Neural cell (in vitro differentiated cells): ENCODE measurements around the gene PCDH9. TPM values are rescaled to one million over a fixed set of nuclear protein-coding genes. Genes with fewer than 3 reads are reported as not detected.

ENCODE experiments used
- H2AFZ ChIP-seq: fragments of 200-600, 300-800 bp; sonication (generic), shearing (Covaris generic); 2 replicates; pipeline ENCODE4 v1.6.0; 2014; ENCODE audit warnings: low read depth, mild to moderate bottlenecking, antibody characterized with exemption, low read length, moderate library complexity
- H3F3A ChIP-seq: fragments of 200-600 bp; shearing (Covaris generic); 2 replicates; pipeline ENCODE4 v1.6.1; 2016; ENCODE audit warnings: mild to moderate bottlenecking, moderate library complexity, mixed read lengths, antibody characterized with exemption, low read length; ENCODE audit not compliant: insufficient read depth, poor library complexity, severe bottlenecking
- H3K27ac ChIP-seq: fragments of 200-600, 300-800 bp; sonication (generic), shearing (Covaris generic); 2 replicates; pipeline ENCODE4 v1.5.1; 2014; ENCODE audit warnings: mild to moderate bottlenecking, low read length, moderate library complexity
- H3K27me3 ChIP-seq: fragments of 300-800, 200-600 bp; sonication (generic), shearing (Covaris generic); 2 replicates; pipeline ENCODE4 v1.6.0; 2014; ENCODE audit warnings: mild to moderate bottlenecking, low read depth, low read length, moderate library complexity; ENCODE audit not compliant: insufficient read depth
- H3K36me3 ChIP-seq: fragments of 300-800, 200-600 bp; sonication (generic), shearing (Covaris generic); 2 replicates; pipeline ENCODE4 v1.5.1; 2014; ENCODE audit warnings: mild to moderate bottlenecking, antibody characterized with exemption, low read length, moderate library complexity; ENCODE audit not compliant: insufficient read depth
- H3K4me2 ChIP-seq: fragments of 300-800, 200-600 bp; sonication (generic), shearing (Covaris generic); 2 replicates; pipeline ENCODE4 v1.6.0; 2014; ENCODE audit warnings: mild to moderate bottlenecking, low read length
- H3K4me3 ChIP-seq: fragments of 300-800, 200-600 bp; sonication (generic), shearing (Covaris generic); 2 replicates; pipeline ENCODE4 v1.5.1; 2014; ENCODE audit warnings: mild to moderate bottlenecking, low read length, moderate library complexity
- H3K79me2 ChIP-seq: fragments of 200-600 bp; shearing (Covaris generic); replicated peaks from 2 replicates; pipeline ENCODE4 v1.6.0; 2014; ENCODE audit warnings: mild to moderate bottlenecking, low read length, moderate library complexity; ENCODE audit not compliant: insufficient read depth
- H3K9ac ChIP-seq: fragments of 300-800, 200-600 bp; sonication (generic), shearing (Covaris generic); 2 replicates; pipeline ENCODE4 v1.6.1; 2016; ENCODE audit warnings: mild to moderate bottlenecking, low read length, mixed read lengths
- H3K9me2 ChIP-seq: fragments of 200-600 bp; shearing (Covaris generic); 2 replicates; pipeline ENCODE4 v1.6.1; 2016; ENCODE audit warnings: mild to moderate bottlenecking, low read length, mixed read lengths; ENCODE audit not compliant: insufficient read depth
- H3K9me3 ChIP-seq: fragments of 200-600, 300-800 bp; sonication (generic), shearing (Covaris generic); 2 replicates; pipeline ENCODE4 v1.6.1; 2016; ENCODE audit warnings: mild to moderate bottlenecking, mixed run types, low read length, moderate library complexity, mixed read lengths
- H4K20me1 ChIP-seq: fragments of 200-600 bp; shearing (Covaris generic); 2 replicates; pipeline ENCODE4 v1.6.1; 2016; ENCODE audit warnings: mild to moderate bottlenecking, mixed run types; ENCODE audit not compliant: insufficient read depth
- CTCF ChIP-seq: fragments of 450-650 bp; IDR thresholded peaks from 2 replicates; pipeline ENCODE4 v1.5.1; 2014; ENCODE audit warnings: antibody characterized with exemption, mild to moderate bottlenecking, moderate library complexity; ENCODE audit not compliant: poor library complexity, severe bottlenecking
- EP300 ChIP-seq: fragments of 450-650 bp; conservative IDR thresholded peaks from 2 replicates; pipeline ENCODE4 v1.6.1; 2014; ENCODE audit warnings: antibody characterized with exemption, mild to moderate bottlenecking, moderate library complexity; ENCODE audit not compliant: poor library complexity, severe bottlenecking
- EZH2 ChIP-seq: fragments of 200-600, 300-800 bp; shearing (Covaris generic), sonication (generic); IDR thresholded peaks from 2 replicates; pipeline ENCODE4 v1.6.1; 2014; ENCODE audit warnings: antibody characterized with exemption, low read length, borderline replicate concordance, mild to moderate bottlenecking; ENCODE audit not compliant: insufficient read depth, poor library complexity, severe bottlenecking
- MXI1 ChIP-seq: fragments of 450-650 bp; conservative IDR thresholded peaks from 2 replicates; pipeline ENCODE4 v1.6.1; 2014; ENCODE audit warnings: antibody characterized with exemption, mild to moderate bottlenecking; ENCODE audit not compliant: poor library complexity, severe bottlenecking
- POLR2AphosphoS5 ChIP-seq: IDR thresholded peaks from 2 replicates; pipeline ENCODE4 v1.6.1; 2012
- RAD21 ChIP-seq: fragments of 450-650 bp; conservative IDR thresholded peaks from 2 replicates; pipeline ENCODE4 v1.6.1; 2014; ENCODE audit warnings: antibody characterized with exemption, mild to moderate bottlenecking, moderate library complexity
- REST ChIP-seq: IDR thresholded peaks from 2 replicates; pipeline ENCODE4 v1.6.1; 2012; ENCODE audit warnings: borderline replicate concordance
- SMC3 ChIP-seq: fragments of 450-650 bp; conservative IDR thresholded peaks from 2 replicates; pipeline ENCODE4 v1.6.1; 2014; ENCODE audit warnings: antibody characterized with exemption, mild to moderate bottlenecking, moderate library complexity; ENCODE audit not compliant: poor library complexity
- TAF1 ChIP-seq: IDR thresholded peaks from 2 replicates; pipeline ENCODE4 v1.6.1; 2012; ENCODE audit warnings: low read depth
- polyA plus RNA-seq: library from polyadenylated mRNA; depleted of rRNA; stranded (reverse); fragments of >200 nt; gene quantifications from 2 replicates; pipeline ENCODE4 v1.2.3, GENCODE V29; 2014

The PCDH9 gene
- polyA plus RNA-seq, 1 donor from 2014 or later: 4.6 TPM

GRCh38 chr13:66341635-66342377, 888.3 kb downstream of the PCDH9 start:
- peaks cover 2% of the 10 kb centered on the region for H3F3A ChIP-seq
- H3K4me3 ChIP-seq: no peak overlapping the region
- no peak overlapping the region for H2AFZ ChIP-seq
- no peaks in the 10 kb centered on the region for H3K36me3 ChIP-seq
- TF ChIP-seq REST (no peak), SMC3 (no peak), MXI1 (no peak), RAD21 (no peak)
- H4K20me1 ChIP-seq: no peaks in the 10 kb centered on the region
- H3K27ac ChIP-seq: no peak overlapping the region
- no peaks in the 10 kb centered on the region for H3K9me3 ChIP-seq
- no peaks in the 10 kb centered on the region for H3K9me2 ChIP-seq
- H3K27me3 ChIP-seq: no peaks in the 10 kb centered on the region
- H3K79me2 ChIP-seq: no peaks in the 10 kb centered on the region
- no peak overlapping the region for H3K9ac ChIP-seq
- H3K4me2 ChIP-seq: no peak overlapping the region

GRCh38 chr13:66339214-66339613, 890.9 kb downstream of the PCDH9 start:
- no peak overlapping the region for H3K4me3 ChIP-seq
- H3K27me3 ChIP-seq: no peaks in the 10 kb centered on the region
- no peaks in the 10 kb centered on the region for H3F3A ChIP-seq
- H3K9ac ChIP-seq: no peak overlapping the region
- H3K9me2 ChIP-seq: no peaks in the 10 kb centered on the region
- no peaks in the 10 kb centered on the region for H3K9me3 ChIP-seq
- H3K27ac ChIP-seq: no peak overlapping the region
- H2AFZ ChIP-seq: no peak overlapping the region
- no peak for TF ChIP-seq EP300
- no peak for TF ChIP-seq TAF1
- TF ChIP-seq CTCF: no peak
- no peak for TF ChIP-seq RAD21
- no peak for TF ChIP-seq MXI1
- no peak for TF ChIP-seq POLR2AphosphoS5
- no peak for TF ChIP-seq EZH2
- no peak for TF ChIP-seq REST
- TF ChIP-seq SMC3: no peak
- no peaks in the 10 kb centered on the region for H4K20me1 ChIP-seq
- H3K36me3 ChIP-seq: no peaks in the 10 kb centered on the region
- H3K4me2 ChIP-seq: no peak overlapping the region
- H3K79me2 ChIP-seq: no peaks in the 10 kb centered on the region
